Muscle layer of colon (tissue), 2 donors: ENCODE data around the gene POLR1C.
A peak's percentile ranks its signal among the peaks of the same experiment; 100 is the strongest.
"Not testable (repeated sequence)": the region's sequence is repeated elsewhere in the genome, so short reads cannot be mapped to it uniquely, and the experiment has no call there.

Experiments
- H3K27ac ChIP-seq: one replicate; pipeline ENCODE4 v1.7.0; 2013; ENCODE audit warnings: low read depth, mild to moderate bottlenecking, low read length, moderate library complexity
- H3K27me3 ChIP-seq, 2 donors: one replicate each; pipeline ENCODE4 v1.7.0; 2013; ENCODE audit warnings: low read length in 2 of 2, mild to moderate bottlenecking in 2 of 2; ENCODE audit not compliant: insufficient read depth in 2 of 2, control insufficient read depth in 1 of 2
- H3K36me3 ChIP-seq: one replicate; pipeline ENCODE4 v1.7.0; 2013; ENCODE audit warnings: mild to moderate bottlenecking, low read length; ENCODE audit not compliant: insufficient read depth
- H3K4me1 ChIP-seq: one replicate; pipeline ENCODE4 v1.7.0; 2013; ENCODE audit warnings: mild to moderate bottlenecking, low read length; ENCODE audit not compliant: insufficient read depth
- H3K4me3 ChIP-seq, 2 donors: one replicate each; pipeline ENCODE4 v1.7.0; 2013; ENCODE audit warnings: low read length in 2 of 2, low read depth in 1 of 2, mild to moderate bottlenecking in 1 of 2, moderate library complexity in 1 of 2
- H3K9ac ChIP-seq: one replicate; pipeline ENCODE4 v1.7.0; 2013; ENCODE audit warnings: low read length
- H3K9me3 ChIP-seq: one replicate; pipeline ENCODE4 v1.7.0; 2013; ENCODE audit warnings: mild to moderate bottlenecking, low read length
- donor health status: abdominal sarcoma.
- donor health status: Adenocarcinoma of cecum.

POLR1C gene

DNA sequence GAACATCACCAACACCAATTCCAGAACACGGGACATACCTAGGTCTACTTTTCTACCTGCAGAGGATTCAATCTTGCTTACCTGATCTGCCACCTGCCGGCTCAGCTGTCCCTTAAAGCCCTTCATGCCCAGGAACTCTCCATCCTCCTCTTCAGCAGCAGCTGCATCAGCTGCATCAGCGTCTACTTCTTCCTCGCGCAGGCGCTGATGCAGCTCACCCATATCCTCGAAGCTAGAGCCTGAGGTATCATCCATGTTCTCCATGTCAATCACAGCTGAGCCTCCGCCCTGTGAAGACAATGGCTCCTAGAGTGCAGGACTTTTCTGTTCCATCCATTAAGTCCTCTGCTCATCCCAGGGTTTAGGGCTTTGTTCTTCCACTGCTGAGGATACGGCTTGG lies 1.1 kb upstream of the POLR1C start:
- H3K9ac ChIP-seq, result peak overlapping the region; percentile 98
- peaks cover 58% of the 10 kb centered on the region for H3K36me3 ChIP-seq
- H3K4me1 ChIP-seq, result peaks cover 34% of the 10 kb centered on the region
- peak overlapping the region; percentile 95 for H3K27ac ChIP-seq
- peak overlapping the region; percentile 97 to 98 for H3K4me3 ChIP-seq
- H3K9me3 ChIP-seq, result no peaks in the 10 kb centered on the region
- no peaks in the 10 kb centered on the region for H3K27me3 ChIP-seq

GRCh38 chr6:43516367-43516696 lies 557 bp upstream of the POLR1C start:
- Histone ChIP-seq H3K4me3 (peak overlapping the region; percentile 97 to 98), H3K36me3 (peaks cover 63% of the 10 kb centered on the region), H3K9ac (peak overlapping the region; percentile 98), H3K27ac (peak overlapping the region; percentile 95), H3K4me1 (peaks cover 33% of the 10 kb centered on the region), H3K9me3 (no peaks in the 10 kb centered on the region), H3K27me3 (no peaks in the 10 kb centered on the region)

- H3K9ac ChIP-seq, result peak overlapping the region; percentile 98
- H3K4me3 ChIP-seq, result peak overlapping the region; percentile 77 to 98
- H3K9me3 ChIP-seq, result no peaks in the 10 kb centered on the region
- peaks cover 33% of the 10 kb centered on the region for H3K4me1 ChIP-seq
- H3K36me3 ChIP-seq, result peaks cover 63% of the 10 kb centered on the region
- H3K27me3 ChIP-seq, result no peaks in the 10 kb centered on the region
- peak overlapping the region; percentile 78 for H3K27ac ChIP-seq
These were observed 842 bp downstream of the POLR1C start for GRCh38 chr6:43517505-43518357.

DNA sequence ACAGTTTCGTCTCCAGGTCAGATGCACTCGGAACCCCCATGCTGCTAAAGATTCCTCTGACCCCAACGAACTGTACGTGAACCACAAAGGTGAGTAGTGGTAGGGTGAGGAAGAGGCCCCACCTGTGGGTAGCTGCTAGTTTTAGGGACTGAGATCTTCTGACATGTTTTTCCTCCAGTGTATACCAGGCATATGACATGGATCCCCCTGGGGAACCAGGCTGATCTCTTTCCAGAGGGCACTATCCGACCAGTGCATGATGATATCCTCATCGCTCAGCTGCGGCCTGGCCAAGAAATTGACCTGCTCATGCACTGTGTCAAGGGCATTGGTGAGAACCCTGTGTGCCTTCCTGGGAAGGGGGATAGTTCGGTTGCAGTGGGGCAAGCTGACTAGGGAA lies 3.2 kb downstream of the POLR1C start:
- Histone ChIP-seq H3K4me1 (peaks cover 27% of the 10 kb centered on the region), H3K9me3 (no peaks in the 10 kb centered on the region), H3K27ac (no peak overlapping the region), H3K9ac (no peak overlapping the region), H3K4me3 (no peak overlapping the region), H3K36me3 (peaks cover 64% of the 10 kb centered on the region), H3K27me3 (no peaks in the 10 kb centered on the region)

GRCh38 chr6:43521836-43522235 lies 4.9 kb downstream of the POLR1C start:
- no peaks in the 10 kb centered on the region for H3K9me3 ChIP-seq
- H3K9ac ChIP-seq, result no peak overlapping the region
- no peak overlapping the region for H3K27ac ChIP-seq
- H3K4me1 ChIP-seq, result peaks cover 14% of the 10 kb centered on the region
- H3K27me3 ChIP-seq, result no peaks in the 10 kb centered on the region
- H3K4me3 ChIP-seq, result no peak overlapping the region
- H3K36me3 ChIP-seq, result peaks cover 75% of the 10 kb centered on the region

DNA sequence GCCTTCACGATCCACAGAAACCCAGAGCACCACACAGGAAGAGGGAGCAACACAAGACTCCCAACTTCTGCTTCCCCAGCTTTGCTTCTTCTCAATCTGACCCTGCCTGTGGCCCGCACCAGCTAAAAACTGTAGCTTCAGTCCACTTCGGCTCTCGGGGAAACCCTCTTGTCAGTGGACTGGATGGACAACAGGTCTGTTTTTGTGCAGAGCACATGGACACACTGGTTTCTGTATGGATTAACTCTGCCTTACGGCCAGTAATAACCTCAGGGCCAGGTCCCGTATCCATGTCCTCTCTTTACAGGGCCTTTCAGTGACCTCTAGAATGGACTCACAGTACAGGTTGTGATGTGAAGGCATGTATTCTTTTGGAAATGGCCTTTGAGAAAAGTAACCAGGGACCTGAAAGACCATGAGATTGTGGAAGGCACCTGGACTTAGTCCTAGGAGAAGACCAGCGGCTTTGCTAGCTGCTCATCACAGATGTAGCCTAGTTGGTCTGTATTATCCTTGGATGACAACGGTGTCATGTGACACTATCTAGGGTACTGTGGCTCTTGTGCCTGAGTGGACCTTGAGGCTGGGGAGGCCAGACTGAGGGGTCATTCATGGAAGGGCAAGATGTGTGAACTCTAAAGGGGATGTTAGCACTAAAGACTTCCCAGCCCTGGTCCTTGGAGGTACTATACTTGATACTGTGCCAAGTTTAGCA lies 5.8 kb downstream of the POLR1C start:
- Histone ChIP-seq H3K27me3 (no peaks in the 10 kb centered on the region), H3K27ac (no peak overlapping the region), H3K4me3 (no peak overlapping the region), H3K36me3 (peaks cover 82% of the 10 kb centered on the region), H3K9ac (no peak overlapping the region), H3K9me3 (no peaks in the 10 kb centered on the region), H3K4me1 (peaks cover 11% of the 10 kb centered on the region)

- Histone ChIP-seq H3K27ac (no peak overlapping the region), H3K4me3 (no peak overlapping the region), H3K9me3 (no peaks in the 10 kb centered on the region), H3K4me1 (peaks cover 5% of the 10 kb centered on the region), H3K27me3 (no peaks in the 10 kb centered on the region), H3K9ac (no peak overlapping the region), H3K36me3 (peaks cover 88% of the 10 kb centered on the region)
These were observed 6.4 kb downstream of the POLR1C start for GRCh38 chr6:43523284-43523683.

DNA sequence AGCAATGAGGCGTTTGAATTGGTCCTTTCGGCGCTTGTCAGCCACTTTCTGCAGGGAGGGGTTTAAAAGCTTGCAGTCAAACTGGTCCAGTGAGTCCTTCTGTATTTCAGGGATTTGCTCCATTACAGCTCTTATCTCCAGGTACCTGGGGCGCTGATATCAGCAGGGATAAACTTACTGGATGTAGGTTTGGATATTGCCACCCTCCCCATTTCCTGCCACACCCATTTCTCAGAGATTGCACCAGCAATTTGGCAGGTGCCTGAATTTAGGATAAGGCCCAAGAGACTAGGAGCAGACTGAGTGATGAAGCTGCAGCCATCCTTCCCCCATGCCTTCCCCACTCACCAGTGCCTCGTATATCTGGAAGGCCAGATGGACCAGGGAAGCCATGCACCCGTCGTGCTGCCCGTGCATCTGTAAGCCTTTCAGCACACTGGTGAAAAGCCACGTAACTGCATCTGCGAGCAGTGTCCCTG lies 7.6 kb downstream of the POLR1C start:
- peaks cover 92% of the 10 kb centered on the region for H3K36me3 ChIP-seq
- no peak overlapping the region for H3K4me3 ChIP-seq
- H3K4me1 ChIP-seq, result no peaks in the 10 kb centered on the region
- H3K27me3 ChIP-seq, result no peaks in the 10 kb centered on the region
- no peak overlapping the region for H3K9ac ChIP-seq
- H3K9me3 ChIP-seq, result no peaks in the 10 kb centered on the region
- H3K27ac ChIP-seq, result no peak overlapping the region

GRCh38 chr6:43532201-43532600 lies 15.3 kb downstream of the POLR1C start:
- Histone ChIP-seq H3K27me3 (no peaks in the 10 kb centered on the region), H3K27ac (no peak overlapping the region), H3K36me3 (peaks cover 54% of the 10 kb centered on the region), H3K4me3 (no peak overlapping the region), H3K9ac (no peak overlapping the region), H3K9me3 (no peaks in the 10 kb centered on the region), H3K4me1 (no peaks in the 10 kb centered on the region)

- not testable (repeated sequence) for H3K27ac ChIP-seq, H3K36me3 ChIP-seq, H3K27me3 ChIP-seq, H3K9me3 ChIP-seq, H3K4me3 ChIP-seq, H3K4me1 ChIP-seq, H3K9ac ChIP-seq
These were observed 22.1 kb downstream of the POLR1C start for GRCh38 chr6:43538986-43539385.

- not testable (repeated sequence) for H3K27ac ChIP-seq, H3K9ac ChIP-seq, H3K36me3 ChIP-seq, H3K9me3 ChIP-seq, H3K27me3 ChIP-seq, H3K4me1 ChIP-seq, H3K4me3 ChIP-seq
These were observed 22.5 kb downstream of the POLR1C start for GRCh38 chr6:43539409-43539808.
